SK-N-MC (cell line): ENCODE results near the gene TCTN2.

Source experiments
- DNase-seq: peaks from one replicate; pipeline ENCODE4 v3.0.0-alpha.2; 2011; ENCODE audit warnings: low read depth, low spot score
- H3K27ac ChIP-seq: fragments of 200-600 bp; sonication (generic); 2 replicates; pipeline ENCODE4 v1.5.1; 2016; ENCODE audit warnings: mixed run types
- H3K36me3 ChIP-seq: fragments of 200-600 bp; sonication (generic); 2 replicates; pipeline ENCODE4 v1.6.1; 2017; ENCODE audit warnings: antibody characterized with exemption, low read length, mixed read lengths; ENCODE audit not compliant: insufficient read depth
- H3K4me3 ChIP-seq: fragments of 200-600 bp; sonication (generic); 2 replicates; pipeline ENCODE4 v1.5.1; 2016
- H3K9ac ChIP-seq: fragments of 200-600 bp; sonication (generic); 2 replicates; pipeline ENCODE4 v1.8.0; 2017; ENCODE audit warnings: mixed run types, mixed read lengths; ENCODE audit not compliant: insufficient read length
- H3K9me3 ChIP-seq: fragments of 200-600 bp; sonication (generic); 2 replicates; pipeline ENCODE4 v1.6.1; 2017; ENCODE audit warnings: low read depth, mild to moderate bottlenecking, antibody characterized with exemption, low read length, moderate library complexity, mixed read lengths
- EZH2 ChIP-seq: fragments of 200-600 bp; sonication (generic); IDR thresholded peaks from one replicate; pipeline ENCODE4 v1.6.1; 2017; ENCODE audit warnings: antibody characterized with exemption
- FOXP2 ChIP-seq: optimal IDR thresholded peaks from 2 replicates; pipeline ENCODE3; 2011; ENCODE audit warnings: mild to moderate bottlenecking, moderate library complexity; ENCODE audit not compliant: insufficient read depth; ENCODE audit errors: extremely low read length, control extremely low read depth
- POLR2AphosphoS5 ChIP-seq: IDR thresholded peaks from 2 replicates; pipeline ENCODE4 v1.6.1; 2012; ENCODE audit warnings: mild to moderate bottlenecking, low read depth, low read length, borderline replicate concordance

The TCTN2 gene

GRCh38 chr12:123733229-123733628 is 62.3 kb downstream of the TCTN2 start:
- DNase-seq = no peak
- H3K4me3 ChIP-seq = no peak overlapping the region
- TF ChIP-seq POLR2AphosphoS5 = no peak
- TF ChIP-seq EZH2 = no peak
- TF ChIP-seq FOXP2 = no peak
- no peak overlapping the region for H3K27ac ChIP-seq
- H3K36me3 ChIP-seq = peaks cover 37% of the 10 kb centered on the region
- no peak overlapping the region for H3K9ac ChIP-seq
- no peaks in the 10 kb centered on the region for H3K9me3 ChIP-seq

- TF ChIP-seq EZH2 = no peak
- TF ChIP-seq FOXP2 = no peak
- TF ChIP-seq POLR2AphosphoS5 = no peak
- no peaks in the 10 kb centered on the region for H3K9me3 ChIP-seq
- no peak overlapping the region for H3K27ac ChIP-seq
- DNase-seq = no peak
- H3K36me3 ChIP-seq = peaks cover 42% of the 10 kb centered on the region
- no peak overlapping the region for H3K9ac ChIP-seq
- no peak overlapping the region for H3K4me3 ChIP-seq
These were observed 63.4 kb downstream of the TCTN2 start for GRCh38 chr12:123734268-123734667.

- Histone ChIP-seq H3K27ac (no peak overlapping the region), H3K9ac (no peak overlapping the region), H3K9me3 (no peaks in the 10 kb centered on the region), H3K4me3 (no peak overlapping the region), H3K36me3 (peaks cover 51% of the 10 kb centered on the region)
- TF ChIP-seq EZH2 = no peak
- no peak for TF ChIP-seq POLR2AphosphoS5
- TF ChIP-seq FOXP2 = no peak
- DNase-seq = no peak
These were observed 71.1 kb downstream of the TCTN2 start for GRCh38 chr12:123741937-123742572.

- Histone ChIP-seq H3K4me3 (no peak overlapping the region), H3K9ac (no peak overlapping the region), H3K27ac (no peak overlapping the region), H3K36me3 (peaks cover 42% of the 10 kb centered on the region), H3K9me3 (no peaks in the 10 kb centered on the region)
- TF ChIP-seq EZH2 (no peak), POLR2AphosphoS5 (no peak), FOXP2 (no peak)
- DNase-seq = no peak
These were observed 72.1 kb downstream of the TCTN2 start for GRCh38 chr12:123743002-123743401.

GRCh38 chr12:123744836-123745235 is 73.9 kb downstream of the TCTN2 start:
- no peak overlapping the region for H3K27ac ChIP-seq
- H3K4me3 ChIP-seq = no peak overlapping the region
- TF ChIP-seq EZH2 (no peak), FOXP2 (no peak), POLR2AphosphoS5 (no peak)
- H3K36me3 ChIP-seq = peaks cover 42% of the 10 kb centered on the region
- H3K9me3 ChIP-seq = no peaks in the 10 kb centered on the region
- H3K9ac ChIP-seq = no peak overlapping the region
- no peak for DNase-seq

- no peak overlapping the region for H3K27ac ChIP-seq
- H3K9me3 ChIP-seq = no peaks in the 10 kb centered on the region
- no peak overlapping the region for H3K9ac ChIP-seq
- DNase-seq = no peak
- TF ChIP-seq FOXP2 (no peak), POLR2AphosphoS5 (no peak), EZH2 (no peak)
- peaks cover 40% of the 10 kb centered on the region for H3K36me3 ChIP-seq
- no peak overlapping the region for H3K4me3 ChIP-seq
These were observed 76.4 kb downstream of the TCTN2 start for GRCh38 chr12:123747309-123747708.

- TF ChIP-seq EZH2 (no peak), FOXP2 (no peak), POLR2AphosphoS5 (no peak)
- H3K36me3 ChIP-seq = peaks cover 37% of the 10 kb centered on the region
These were observed 77.2 kb downstream of the TCTN2 start for GRCh38 chr12:123748161-123748560.

GRCh38 chr12:123748661-123749060 is 77.7 kb downstream of the TCTN2 start:
- Histone ChIP-seq H3K36me3 (peaks cover 37% of the 10 kb centered on the region), H3K9me3 (no peaks in the 10 kb centered on the region), H3K9ac (no peak overlapping the region), H3K27ac (no peak overlapping the region), H3K4me3 (no peak overlapping the region)
- DNase-seq = no peak
- TF ChIP-seq FOXP2 (no peak), POLR2AphosphoS5 (no peak), EZH2 (no peak)

More at GRCh38 chr12:123748161-123748560, 77.2 kb downstream of the TCTN2 start:
- Histone ChIP-seq H3K9me3 (no peaks in the 10 kb centered on the region), H3K27ac (no peak overlapping the region), H3K9ac (no peak overlapping the region), H3K4me3 (no peak overlapping the region)
- DNase-seq = no peak

- no peak for TF ChIP-seq FOXP2
- no peak for TF ChIP-seq POLR2AphosphoS5
- TF ChIP-seq EZH2 = no peak
- H3K36me3 ChIP-seq = peaks cover 35% of the 10 kb centered on the region
- no peak for DNase-seq
- no peak overlapping the region for H3K27ac ChIP-seq
- no peaks in the 10 kb centered on the region for H3K9me3 ChIP-seq
- H3K4me3 ChIP-seq = no peak overlapping the region
- no peak overlapping the region for H3K9ac ChIP-seq
These were observed 78.4 kb downstream of the TCTN2 start for GRCh38 chr12:123749355-123749754.
